ENCODE measurements around the gene TSPEAR. TPM values are rescaled to one million over a fixed set of nuclear protein-coding genes. Genes with fewer than 3 reads are reported as not detected.

Gene TSPEAR
- total RNA-seq, 1 donor from 2014 or later: not detected

GRCh38 chr21:44616591-44616926, 94.8 kb downstream of the TSPEAR start:
- Mint-ChIP-seq H3K4me1 (ENCODE audit: low read depth, unreplicated experiment) (peaks cover 10% of the 10 kb centered on the region), H3K9me3 (ENCODE audit: unreplicated experiment) (peaks cover 19% of the 10 kb centered on the region), H3K27me3 (ENCODE audit: unreplicated experiment) (peaks cover 9% of the 10 kb centered on the region), H3K4me3 (ENCODE audit: unreplicated experiment) (no peak overlapping the region), H3K36me3 (ENCODE audit: unreplicated experiment) (peaks cover 22% of the 10 kb centered on the region), H3K27ac (ENCODE audit: unreplicated experiment) (peak overlapping the region; percentile 78)
- TF ChIP-seq CTCF (IDR thresholded peaks at IDR 0.05; ENCODE audit: partially characterized antibody, unreplicated experiment): no peak
- DNase-seq: no peak

- Mint-ChIP-seq H3K36me3 (ENCODE audit: unreplicated experiment) (peaks cover 27% of the 10 kb centered on the region), H3K27ac (ENCODE audit: unreplicated experiment) (peak overlapping the region; percentile 31), H3K4me1 (ENCODE audit: low read depth, unreplicated experiment) (peaks cover 10% of the 10 kb centered on the region), H3K27me3 (ENCODE audit: unreplicated experiment) (peaks cover 9% of the 10 kb centered on the region), H3K4me3 (ENCODE audit: unreplicated experiment) (no peak overlapping the region), H3K9me3 (ENCODE audit: unreplicated experiment) (peaks cover 21% of the 10 kb centered on the region)
- DNase-seq: no peak
- TF ChIP-seq CTCF (IDR thresholded peaks at IDR 0.05; ENCODE audit: partially characterized antibody, unreplicated experiment): no peak
Measured at GRCh38 chr21:44615911-44616590, 95.3 kb downstream of the TSPEAR start.

DNA sequence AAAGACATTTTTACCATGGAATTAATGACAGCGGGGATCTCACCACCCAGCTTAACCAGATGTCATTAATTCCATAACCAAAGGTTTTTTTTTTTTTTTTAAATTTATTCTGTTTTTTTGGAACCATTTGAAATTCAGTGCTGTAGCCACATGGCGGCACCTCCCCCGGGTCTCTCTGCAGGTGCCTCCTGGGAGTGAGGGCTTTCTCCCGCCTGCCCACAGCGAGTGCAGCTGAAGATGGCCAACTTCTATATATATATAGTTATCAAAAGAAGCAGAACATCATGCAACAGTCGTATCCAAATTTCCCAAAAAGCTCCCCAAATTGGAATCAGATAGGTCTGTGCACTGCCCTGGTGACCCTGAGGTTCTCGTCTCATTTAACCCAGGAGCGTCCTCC, 95.9 kb downstream of the TSPEAR start:
- no peak overlapping the region for H3K27ac Mint-ChIP-seq (ENCODE audit: unreplicated experiment)
- DNase-seq: no peak
- peaks cover 26% of the 10 kb centered on the region for H3K36me3 Mint-ChIP-seq (ENCODE audit: unreplicated experiment)
- peaks cover 10% of the 10 kb centered on the region for H3K4me1 Mint-ChIP-seq (ENCODE audit: low read depth, unreplicated experiment)
- peaks cover 21% of the 10 kb centered on the region for H3K9me3 Mint-ChIP-seq (ENCODE audit: unreplicated experiment)
- no peak overlapping the region for H3K4me3 Mint-ChIP-seq (ENCODE audit: unreplicated experiment)
- TF ChIP-seq CTCF (IDR thresholded peaks at IDR 0.05; ENCODE audit: partially characterized antibody, unreplicated experiment): no peak
- H3K27me3 Mint-ChIP-seq (ENCODE audit: unreplicated experiment): peaks cover 9% of the 10 kb centered on the region

DNA sequence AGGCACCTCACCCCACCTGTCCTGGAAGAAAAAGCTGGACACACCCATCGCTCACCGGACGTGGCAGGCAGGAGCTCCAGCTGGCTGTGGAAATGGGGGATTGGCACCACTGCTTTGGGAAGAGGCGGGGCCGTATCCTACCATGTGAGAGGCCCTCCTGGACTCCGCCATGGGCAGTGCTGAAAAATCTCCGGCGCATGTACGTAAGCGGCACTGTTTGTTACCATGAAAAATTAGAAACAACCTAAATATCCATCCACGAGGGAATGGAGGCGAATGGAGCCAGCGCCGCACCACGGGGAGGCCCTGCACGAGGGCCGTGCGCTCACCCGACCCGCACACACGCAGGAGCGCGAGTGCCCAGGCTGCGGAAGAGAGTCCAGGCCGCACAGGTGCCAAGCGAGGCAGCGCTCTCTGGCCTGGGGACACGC, 96.4 kb downstream of the TSPEAR start:
- H3K27me3 Mint-ChIP-seq (ENCODE audit: unreplicated experiment): peaks cover 9% of the 10 kb centered on the region
- no peak overlapping the region for H3K27ac Mint-ChIP-seq (ENCODE audit: unreplicated experiment)
- H3K36me3 Mint-ChIP-seq (ENCODE audit: unreplicated experiment): peaks cover 24% of the 10 kb centered on the region
- TF ChIP-seq CTCF (IDR thresholded peaks at IDR 0.05; ENCODE audit: partially characterized antibody, unreplicated experiment): no peak
- peaks cover 10% of the 10 kb centered on the region for H3K4me1 Mint-ChIP-seq (ENCODE audit: low read depth, unreplicated experiment)
- peaks cover 21% of the 10 kb centered on the region for H3K9me3 Mint-ChIP-seq (ENCODE audit: unreplicated experiment)
- H3K4me3 Mint-ChIP-seq (ENCODE audit: unreplicated experiment): no peak overlapping the region
- DNase-seq: no peak

DNA sequence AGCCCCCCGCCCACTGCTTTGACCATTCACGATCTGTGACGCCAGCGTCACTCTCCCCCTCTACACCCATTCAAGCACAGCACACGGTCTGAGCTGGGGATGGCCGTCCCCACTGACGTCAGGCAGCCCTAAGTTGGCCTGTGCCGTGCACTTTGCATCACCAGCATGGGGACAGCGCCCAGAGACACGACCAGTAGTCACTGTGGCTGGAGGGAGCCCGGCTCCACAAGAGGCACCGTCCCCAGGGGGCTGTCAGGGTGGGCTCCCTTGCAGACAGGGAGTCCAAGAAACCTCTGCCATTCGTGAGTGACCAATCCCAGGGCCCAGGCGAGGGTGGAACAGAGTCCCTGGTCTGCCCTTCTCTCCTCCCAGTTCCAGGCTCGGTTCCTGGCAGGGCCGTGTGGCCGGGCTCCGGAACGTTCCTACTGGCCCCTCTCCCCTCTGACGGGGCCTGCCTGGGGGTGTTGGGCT, 97.2 kb downstream of the TSPEAR start:
- DNase-seq: no peak
- H3K9me3 Mint-ChIP-seq (ENCODE audit: unreplicated experiment): peaks cover 18% of the 10 kb centered on the region
- H3K27me3 Mint-ChIP-seq (ENCODE audit: unreplicated experiment): peaks cover 9% of the 10 kb centered on the region
- no peak overlapping the region for H3K27ac Mint-ChIP-seq (ENCODE audit: unreplicated experiment)
- no peak overlapping the region for H3K4me3 Mint-ChIP-seq (ENCODE audit: unreplicated experiment)
- no peak for TF ChIP-seq CTCF (IDR thresholded peaks at IDR 0.05; ENCODE audit: partially characterized antibody, unreplicated experiment)
- H3K36me3 Mint-ChIP-seq (ENCODE audit: unreplicated experiment): peaks cover 24% of the 10 kb centered on the region
- H3K4me1 Mint-ChIP-seq (ENCODE audit: low read depth, unreplicated experiment): peaks cover 10% of the 10 kb centered on the region
